Bronchial epithelial cell (primary cell): ENCODE results near the gene PCED1A. TPM values are rescaled to one million over a fixed set of nuclear protein-coding genes. Genes with fewer than 3 reads are reported as not detected.
A peak's percentile ranks its signal among the peaks of the same experiment; 100 is the strongest.

Source experiments
- DNase-seq: peaks from one replicate; pipeline ENCODE4 v3.0.0-alpha.2; 2010; ENCODE audit warnings: low read depth
- FAIRE-seq: peaks from 2 replicates; lab custom pipeline; 2011; peaks lifted over from hg19 to GRCh38; lab: Jason Lieb, UNC
- H3K27me3 ChIP-seq: 2 replicates; pipeline ENCODE4 v1.5.1; 2011; ENCODE audit warnings: low read length; ENCODE audit not compliant: control insufficient read depth, insufficient read depth
- H3K36me3 ChIP-seq: 2 replicates; pipeline ENCODE4 v1.5.1; 2011; ENCODE audit warnings: low read length; ENCODE audit not compliant: control insufficient read depth, insufficient read depth
- H3K4me3 ChIP-seq: 2 replicates; pipeline ENCODE4 v1.5.1; 2011; ENCODE audit warnings: mild to moderate bottlenecking, low read depth, low read length, control low read depth
- CTCF ChIP-seq: IDR thresholded peaks from 2 replicates; pipeline ENCODE4 v1.5.1; 2011; ENCODE audit warnings: mild to moderate bottlenecking, moderate library complexity, low read length, control low read depth, inconsistent platforms; ENCODE audit not compliant: insufficient read depth, severe bottlenecking
- total RNA-seq: library from RNA; depleted of rRNA; stranded (reverse); fragments of >200 nt; gene quantifications from 2 replicates; pipeline ENCODE4 v1.2.1, GENCODE V29; 2014

PCED1A gene
- total RNA-seq, 1 donor from 2014 or later = 17.9 TPM

DNA sequence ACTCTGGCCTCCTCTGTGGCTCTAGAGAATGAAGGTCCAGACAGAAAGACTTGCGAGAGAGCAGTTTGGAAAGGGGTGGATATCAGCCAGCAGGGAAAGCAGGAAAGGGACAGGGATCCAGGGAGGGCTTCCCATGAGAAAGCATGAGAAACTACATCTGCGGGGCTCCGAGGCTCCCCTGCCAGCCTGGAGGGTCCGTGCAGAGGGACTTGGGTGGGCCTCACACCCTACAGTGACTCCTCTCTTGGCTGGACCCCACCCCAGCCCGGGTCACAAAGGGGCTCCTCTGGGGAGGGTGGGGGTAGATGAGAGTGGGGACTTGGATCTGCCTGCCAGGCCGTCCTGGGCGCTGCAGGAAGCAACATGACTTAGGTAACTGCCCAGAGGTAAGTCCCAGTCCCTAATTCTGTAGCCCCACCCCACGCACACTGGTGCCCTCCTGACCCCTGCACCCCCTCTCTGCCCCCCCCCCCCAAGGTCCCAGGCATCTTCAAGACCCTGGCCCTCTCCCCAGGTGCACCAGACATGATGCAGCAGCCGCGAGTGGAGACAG, 24.3 kb downstream of the PCED1A start, which contains the start of gene TMEM239:
TMEM239 (plus strand) TSS at position 335 of the 553 bp plus-strand sequence; CDS start at position 526, 191 bp downstream.
- no peak for TF ChIP-seq CTCF
- FAIRE-seq = no peak
- DNase-seq = no peak
- Histone ChIP-seq H3K27me3 (peaks cover 1% of the 10 kb centered on the region), H3K4me3 (no peak within 1 kb of the TSS), H3K36me3 (no peaks in the 10 kb centered on the region)

- Histone ChIP-seq H3K4me3 (no peak overlapping the region), H3K36me3 (no peaks in the 10 kb centered on the region), H3K27me3 (peaks cover 1% of the 10 kb centered on the region)
- TF ChIP-seq CTCF = no peak
- FAIRE-seq = no peak
- DNase-seq = no peak
Measured at GRCh38 chr20:2815242-2815900, 25.1 kb downstream of the PCED1A start.

GRCh38 chr20:2814587-2815051, 25.8 kb downstream of the PCED1A start, which contains the start of gene C20orf141:
Gene C20orf141 (plus strand): TSS chr20:2814987. CDS start chr20:2815185, 198 bp downstream.
- FAIRE-seq = no peak
- no peak for TF ChIP-seq CTCF
- Histone ChIP-seq H3K4me3 (no peak within 1 kb of the TSS), H3K36me3 (no peaks in the 10 kb centered on the region), H3K27me3 (no peaks in the 10 kb centered on the region)
- peak; percentile 89 for DNase-seq

- no peak for TF ChIP-seq CTCF
- no peaks in the 10 kb centered on the region for H3K27me3 ChIP-seq
Measured at GRCh38 chr20:2814076-2814475, 26.4 kb downstream of the PCED1A start.

GRCh38 chr20:2812189-2812588, 28.3 kb downstream of the PCED1A start:
- FAIRE-seq (no peak), DNase-seq (no peak)
- no peaks in the 10 kb centered on the region for H3K36me3 ChIP-seq
- H3K4me3 ChIP-seq = no peak overlapping the region
- no peaks in the 10 kb centered on the region for H3K27me3 ChIP-seq
- no peak for TF ChIP-seq CTCF

More at GRCh38 chr20:2814076-2814475, 26.4 kb downstream of the PCED1A start:
- FAIRE-seq = no peak
- no peak overlapping the region for H3K4me3 ChIP-seq
- peak; percentile 22 for DNase-seq
- H3K36me3 ChIP-seq = no peaks in the 10 kb centered on the region
